Measurements from ENCODE around the gene ARVCF.

GRCh38 chr22:20010307-20011122 is 6.1 kb downstream of the ARVCF start:
- TF ChIP-seq CTCF (IDR thresholded peaks at IDR 0.05), result no peak
- no peak for TF ChIP-seq EP300 (IDR thresholded peaks at IDR 0.05)
- no peak for TF ChIP-seq POLR2AphosphoS5 (IDR thresholded peaks at IDR 0.05)
- no peak for TF ChIP-seq POLR2A (IDR thresholded peaks at IDR 0.05)
